ENCODE measurements around the gene ITPRID1. TPM values are rescaled to one million over a fixed set of nuclear protein-coding genes. Genes with fewer than 3 reads are reported as not detected.

ITPRID1 gene
- total RNA-seq, 4 donors from 2014 or later: 0.49 TPM; not detected in 3

DNA sequence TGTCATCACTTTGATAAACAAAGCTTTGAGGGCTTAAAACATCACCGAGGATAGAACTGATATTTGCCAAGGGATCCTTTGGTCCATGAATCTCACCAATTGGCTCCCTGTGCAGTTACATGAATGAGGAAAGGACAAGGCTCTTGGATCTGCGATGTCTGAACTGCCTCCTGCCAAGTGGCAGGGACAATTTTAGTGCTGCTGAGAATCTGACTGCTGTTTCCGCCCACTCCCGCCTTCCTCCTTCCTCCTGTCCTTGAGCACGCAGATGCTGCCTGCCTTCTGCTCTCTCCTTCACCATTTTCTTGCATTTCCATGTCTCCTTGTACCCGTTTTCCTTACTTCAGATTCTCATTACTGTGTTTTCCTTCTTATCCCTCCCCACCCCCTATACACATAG lies 26.8 kb upstream of the ITPRID1 start:
- Histone ChIP-seq H3K9me3 (no peaks in the 10 kb centered on the region), H3K4me3 (no peak overlapping the region), H3K27ac (no peak overlapping the region), H3K36me3 (no peaks in the 10 kb centered on the region), H3K27me3 (peaks cover 5% of the 10 kb centered on the region), H3K4me1 (no peaks in the 10 kb centered on the region)
- WGBS, 2 donors (ENCODE audit: low coverage in 1 of 2): 52 to 91% methylated on average over 6 of the region's 6 CpGs
- no peak for ATAC-seq
- TF ChIP-seq POLR2AphosphoS5 (IDR thresholded peaks at IDR 0.05): no peak

DNA sequence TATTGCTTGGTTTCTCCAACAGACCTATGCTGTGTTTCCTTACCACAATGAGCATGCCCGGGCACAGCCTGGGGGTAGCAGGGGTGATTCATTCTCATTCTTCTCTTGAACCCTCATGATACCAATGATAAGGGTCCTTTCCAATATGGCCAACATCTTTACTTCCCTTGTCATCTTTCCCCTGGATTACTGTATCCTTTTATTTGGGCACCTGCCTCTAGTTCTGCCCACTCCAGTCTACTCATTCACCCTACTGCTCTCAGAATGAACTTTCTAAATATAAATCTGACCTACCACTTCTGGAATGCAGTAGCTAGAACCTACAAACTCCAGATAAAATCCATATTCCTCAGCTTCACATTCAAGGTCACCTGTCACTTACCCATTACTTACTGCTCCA lies 26.4 kb upstream of the ITPRID1 start:
- Histone ChIP-seq H3K4me3 (no peak overlapping the region), H3K9me3 (no peaks in the 10 kb centered on the region), H3K36me3 (no peaks in the 10 kb centered on the region), H3K27me3 (peaks cover 5% of the 10 kb centered on the region), H3K4me1 (no peaks in the 10 kb centered on the region), H3K27ac (no peak overlapping the region)
- no peak for ATAC-seq
- no peak for TF ChIP-seq POLR2A (IDR thresholded peaks at IDR 0.05)
- TF ChIP-seq, protein P1, sequence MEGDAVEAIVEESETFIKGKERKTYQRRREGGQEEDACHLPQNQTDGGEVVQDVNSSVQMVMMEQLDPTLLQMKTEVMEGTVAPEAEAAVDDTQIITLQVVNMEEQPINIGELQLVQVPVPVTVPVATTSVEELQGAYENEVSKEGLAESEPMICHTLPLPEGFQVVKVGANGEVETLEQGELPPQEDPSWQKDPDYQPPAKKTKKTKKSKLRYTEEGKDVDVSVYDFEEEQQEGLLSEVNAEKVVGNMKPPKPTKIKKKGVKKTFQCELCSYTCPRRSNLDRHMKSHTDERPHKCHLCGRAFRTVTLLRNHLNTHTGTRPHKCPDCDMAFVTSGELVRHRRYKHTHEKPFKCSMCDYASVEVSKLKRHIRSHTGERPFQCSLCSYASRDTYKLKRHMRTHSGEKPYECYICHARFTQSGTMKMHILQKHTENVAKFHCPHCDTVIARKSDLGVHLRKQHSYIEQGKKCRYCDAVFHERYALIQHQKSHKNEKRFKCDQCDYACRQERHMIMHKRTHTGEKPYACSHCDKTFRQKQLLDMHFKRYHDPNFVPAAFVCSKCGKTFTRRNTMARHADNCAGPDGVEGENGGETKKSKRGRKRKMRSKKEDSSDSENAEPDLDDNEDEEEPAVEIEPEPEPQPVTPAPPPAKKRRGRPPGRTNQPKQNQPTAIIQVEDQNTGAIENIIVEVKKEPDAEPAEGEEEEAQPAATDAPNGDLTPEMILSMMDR (IDR thresholded peaks at IDR 0.05): no peak
- no peak for TF ChIP-seq POLR2AphosphoS5 (IDR thresholded peaks at IDR 0.05)
- TF ChIP-seq EP300 (IDR thresholded peaks at IDR 0.05): no peak
- 71% methylated on average over 1 of the region's 1 CpG; no CpG with 5 or more reads in 1 of the 2 donors for WGBS, 2 donors (ENCODE audit: low coverage in 1 of 2)

DNA sequence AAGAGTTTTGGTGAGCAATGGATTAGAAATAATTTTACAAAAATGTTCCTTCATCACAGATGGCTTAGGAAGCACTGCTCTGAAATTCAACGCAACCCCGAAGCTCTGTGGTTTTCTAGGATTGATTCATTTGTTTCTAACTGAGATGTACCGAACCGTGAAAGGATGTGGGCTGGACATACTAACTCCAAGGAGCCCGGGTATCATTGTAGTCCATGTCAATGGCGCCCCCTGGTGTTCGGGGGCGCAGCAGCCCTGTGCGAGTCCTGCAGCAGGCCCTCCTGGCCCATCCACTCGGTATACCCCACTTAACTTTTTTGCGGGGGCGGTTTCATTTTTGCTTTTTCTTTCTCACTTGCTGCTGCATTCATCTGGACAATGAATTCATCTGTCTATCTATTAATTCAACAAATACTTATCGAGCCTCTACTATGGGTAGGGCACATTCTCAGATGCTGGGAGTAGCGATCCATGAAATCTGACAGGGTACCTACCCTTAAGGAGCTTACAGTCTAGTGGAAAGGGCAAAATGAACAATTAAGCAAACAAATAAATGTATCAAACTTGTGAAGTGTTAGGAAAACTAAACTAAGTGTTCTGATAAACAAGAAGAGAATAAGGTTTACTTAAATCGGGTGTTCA lies 25.2 kb upstream of the ITPRID1 start:
- TF ChIP-seq POLR2AphosphoS5 (IDR thresholded peaks at IDR 0.05) (no peak), EP300 (IDR thresholded peaks at IDR 0.05) (no peak)
- TF ChIP-seq, protein P1 (IDR thresholded peaks at IDR 0.05): peak in 2 of 4 experiments; percentile 14 to 47
- no peaks in the 10 kb centered on the region for H3K36me3 ChIP-seq
- peaks cover 5% of the 10 kb centered on the region for H3K27me3 ChIP-seq
- no peaks in the 10 kb centered on the region for H3K9me3 ChIP-seq
- no peak for ATAC-seq
- no peak overlapping the region for H3K27ac ChIP-seq
- no peaks in the 10 kb centered on the region for H3K4me1 ChIP-seq
- WGBS, 2 donors (ENCODE audit: low coverage in 1 of 2): 32 to 53% methylated on average over 8 to 14 of the region's 15 CpGs
- no peak overlapping the region for H3K4me3 ChIP-seq

DNA sequence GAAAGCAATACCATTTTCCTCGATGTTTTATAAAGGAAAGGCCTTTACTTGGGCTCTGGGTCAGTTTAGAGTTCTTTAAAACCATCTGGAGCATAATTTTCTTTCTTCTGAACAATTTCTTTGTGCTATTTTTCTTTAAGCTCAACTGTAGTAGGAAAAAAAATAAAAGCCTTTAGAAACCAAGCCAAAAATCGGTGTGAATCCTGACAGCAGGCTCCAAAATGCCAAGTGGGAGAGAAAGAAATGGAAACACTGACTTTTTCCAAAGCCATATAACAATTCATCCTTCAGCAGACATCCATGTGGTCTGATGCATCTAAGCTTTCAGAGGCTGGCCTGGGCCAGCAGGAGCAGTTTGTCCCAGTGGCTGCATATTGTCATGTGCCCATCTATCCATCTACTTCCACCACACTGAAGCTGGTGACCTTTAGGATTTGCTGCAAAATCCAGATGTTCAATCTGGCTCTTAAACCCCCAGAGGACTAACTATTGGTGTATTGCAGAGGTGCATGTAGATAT lies 23.0 kb upstream of the ITPRID1 start:
- Histone ChIP-seq H3K27ac (no peak overlapping the region), H3K4me3 (no peak overlapping the region), H3K27me3 (peaks cover 5% of the 10 kb centered on the region), H3K36me3 (no peaks in the 10 kb centered on the region), H3K9me3 (no peaks in the 10 kb centered on the region), H3K4me1 (no peaks in the 10 kb centered on the region)
- 20 to 33% methylated on average over 1 to 2 of the region's 2 CpGs for WGBS, 2 donors (ENCODE audit: low coverage in 1 of 2)
- ATAC-seq: no peak
- TF ChIP-seq POLR2AphosphoS5 (IDR thresholded peaks at IDR 0.05) (no peak), EP300 (IDR thresholded peaks at IDR 0.05) (no peak), POLR2A (IDR thresholded peaks at IDR 0.05) (no peak)
- TF ChIP-seq, protein P1 (IDR thresholded peaks at IDR 0.05): no peak

DNA sequence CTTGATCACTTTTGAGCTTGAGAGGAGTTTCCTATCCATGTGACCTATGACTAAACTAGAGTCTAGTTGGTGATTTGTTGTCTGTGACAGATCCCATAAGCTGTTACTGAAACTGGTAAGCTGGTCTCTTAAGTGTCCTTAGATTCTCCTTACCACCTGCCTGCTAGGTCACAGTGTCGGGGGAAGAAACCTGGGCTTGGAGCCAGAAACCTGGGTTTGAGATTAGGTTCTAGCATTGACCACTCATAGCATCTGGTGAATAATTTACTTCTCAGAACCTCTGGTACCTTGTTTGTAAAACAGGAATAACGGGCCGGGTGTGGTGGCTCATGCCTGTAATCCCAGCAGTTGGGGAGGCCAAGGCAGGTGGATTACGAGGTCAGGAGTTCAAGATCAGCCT lies 21.8 kb upstream of the ITPRID1 start:
- H3K36me3 ChIP-seq: no peaks in the 10 kb centered on the region
- no peaks in the 10 kb centered on the region for H3K4me1 ChIP-seq
- H3K27me3 ChIP-seq: peaks cover 5% of the 10 kb centered on the region
- H3K4me3 ChIP-seq: no peak overlapping the region
- no peaks in the 10 kb centered on the region for H3K9me3 ChIP-seq
- WGBS, 2 donors (ENCODE audit: low coverage in 1 of 2): 80% methylated on average over 1 of the region's 4 CpGs; no CpG with 5 or more reads in 1 of the 2 donors
- H3K27ac ChIP-seq: no peak overlapping the region
- no peak for ATAC-seq
- TF ChIP-seq EP300 (IDR thresholded peaks at IDR 0.05) (no peak), POLR2AphosphoS5 (IDR thresholded peaks at IDR 0.05) (no peak), POLR2A (IDR thresholded peaks at IDR 0.05) (no peak)

DNA sequence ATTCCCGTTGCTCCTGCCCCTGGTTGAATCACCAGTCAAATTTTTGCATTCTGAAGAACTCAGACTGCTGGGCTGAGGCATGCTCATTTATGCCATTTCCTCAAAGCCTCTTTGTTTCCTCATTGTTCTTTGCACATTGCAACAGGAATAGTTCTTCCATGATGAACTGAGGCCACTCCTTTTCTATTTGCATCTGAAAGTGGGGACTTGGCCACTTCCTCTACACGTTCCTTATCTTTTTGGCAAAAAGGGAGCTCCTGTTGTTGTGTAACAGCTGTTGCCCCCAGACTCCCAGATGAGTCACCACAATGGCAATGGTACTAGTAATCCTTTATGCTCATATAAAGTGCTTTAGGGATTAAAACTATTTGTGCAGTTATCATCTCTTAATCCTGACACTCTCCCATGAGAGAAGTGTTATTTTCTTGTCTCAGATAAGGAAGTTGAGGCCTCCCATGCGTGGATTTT lies 20.1 kb upstream of the ITPRID1 start:
- no peaks in the 10 kb centered on the region for H3K27me3 ChIP-seq
- H3K36me3 ChIP-seq: no peaks in the 10 kb centered on the region
- ATAC-seq: no peak
- WGBS, 2 donors (ENCODE audit: low coverage in 1 of 2): 35 to 44% methylated on average over 3 of the region's 3 CpGs
- no peaks in the 10 kb centered on the region for H3K9me3 ChIP-seq
- H3K4me1 ChIP-seq: no peaks in the 10 kb centered on the region
- TF ChIP-seq POLR2AphosphoS5 (IDR thresholded peaks at IDR 0.05) (no peak), POLR2A (IDR thresholded peaks at IDR 0.05) (no peak)
- TF ChIP-seq, protein P1 (IDR thresholded peaks at IDR 0.05): no peak
- no peak overlapping the region for H3K4me3 ChIP-seq
- H3K27ac ChIP-seq: no peak overlapping the region

Measured in gastroesophageal sphincter (tissue), 4 donors.